Measurements from ENCODE around the gene TMTC1. TPM values are rescaled to one million over a fixed set of nuclear protein-coding genes. Genes with fewer than 3 reads are reported as not detected.

The TMTC1 gene
- 35.5 and 44.1 TPM in 2 replicates for total RNA-seq

DNA sequence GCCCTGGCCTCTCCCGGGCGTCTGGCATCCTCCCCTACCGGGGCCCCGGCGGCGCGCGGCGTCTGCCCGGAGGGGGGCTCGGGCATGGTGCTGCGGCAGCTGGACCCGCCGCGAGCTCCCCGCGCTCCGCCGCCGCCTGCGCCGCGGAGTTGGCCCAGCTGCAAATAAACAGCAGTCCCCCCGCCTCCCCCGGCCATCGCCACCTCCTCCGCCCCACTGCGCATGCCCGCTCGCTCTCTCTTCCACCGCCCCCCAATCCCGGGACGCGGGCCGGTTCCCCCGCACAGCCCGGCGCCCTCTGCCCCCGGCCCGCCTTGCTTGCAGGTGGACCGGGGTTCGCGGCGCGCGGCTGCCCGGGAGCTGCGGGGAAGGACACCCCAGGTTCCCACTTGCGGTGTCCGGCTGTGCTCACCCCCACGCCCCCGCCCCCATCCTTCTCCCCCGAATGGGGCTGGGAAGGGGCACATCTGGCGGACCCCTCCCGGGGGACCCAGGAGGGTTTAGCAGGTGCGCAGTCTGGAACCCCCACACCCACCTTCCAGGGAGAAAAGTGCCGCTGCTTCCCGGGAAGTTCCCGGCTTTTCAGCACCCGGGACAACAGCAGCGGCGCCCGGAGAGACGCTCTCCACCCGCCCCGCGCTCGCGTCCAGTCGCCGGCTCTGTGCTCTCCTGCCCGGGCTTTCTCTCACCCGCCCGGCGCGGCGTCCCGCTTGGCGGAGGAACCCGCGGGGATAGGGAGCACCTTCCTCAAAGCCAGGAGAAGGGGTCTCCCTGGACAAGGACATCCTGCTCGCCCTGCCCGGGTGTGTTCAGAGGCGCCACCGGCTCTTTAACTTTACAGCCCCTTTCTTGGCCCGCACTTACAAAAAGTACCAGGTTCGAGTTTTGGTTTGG, at the start of gene TMTC1:
TMTC1 (minus strand) TSS at position 170 of the 894 bp plus-strand sequence. CDS start 191 bp downstream, outside the sequence.

DNA sequence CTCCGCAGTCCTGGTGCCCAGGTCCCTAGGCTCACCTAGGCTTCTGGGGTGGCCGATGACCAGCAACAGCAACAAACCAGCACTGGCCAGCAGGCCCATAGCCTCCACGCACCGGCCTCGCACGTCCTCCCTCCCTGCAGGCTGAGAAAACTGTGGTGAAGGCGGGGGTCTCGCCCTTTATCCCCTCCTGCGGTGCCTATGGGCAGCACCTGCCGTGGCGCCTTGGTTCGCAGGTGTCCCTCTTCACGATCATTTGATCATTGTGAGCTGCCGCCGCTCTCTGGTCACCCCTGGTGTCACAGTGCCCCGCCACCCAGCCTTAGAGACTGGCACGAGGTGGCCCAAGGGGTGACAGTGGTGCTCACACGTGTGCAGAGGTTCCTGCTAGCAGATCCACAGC, 286.2 kb downstream of the TMTC1 start, which contains the start of gene OVCH1:
OVCH1 (minus strand) TSS at position 99 of the 400 bp plus-strand sequence; CDS start at position 99, 0 bp downstream.

Data from hair follicle dermal papilla cell (primary cell).